ENCODE measurements around the gene TAC3.
"Not testable (repeated sequence)": the region's sequence is repeated elsewhere in the genome, so short reads cannot be mapped to it uniquely, and the experiment has no call there.

TAC3 gene

GRCh38 chr12:57037264-57037663 is 20.9 kb upstream of the TAC3 start:
- H3K9me3 ChIP-seq (ENCODE audit: control insufficient read depth in 2 of 2, low read length in 2 of 2), result no peaks in the 10 kb centered on the region
- H3K9ac ChIP-seq (ENCODE audit: low read length in 2 of 2), result no peak overlapping the region
- no peak overlapping the region for H3K27ac ChIP-seq (ENCODE audit: low read length)
- no peaks in the 10 kb centered on the region for H3K27me3 ChIP-seq (ENCODE audit: control insufficient read depth in 1 of 2, insufficient read depth in 2 of 2, low read length in 2 of 2)
- no peaks in the 10 kb centered on the region for H3K4me1 ChIP-seq (ENCODE audit: control insufficient read depth, insufficient read depth, low read length)
- no peaks in the 10 kb centered on the region for H3K36me3 ChIP-seq (ENCODE audit: control insufficient read depth in 2 of 2, insufficient read depth in 2 of 2, low read length in 2 of 2)
- H3K4me3 ChIP-seq (ENCODE audit: low read length in 2 of 2), result no peak overlapping the region

- Histone ChIP-seq H3K36me3 (ENCODE audit: control insufficient read depth in 2 of 2, insufficient read depth in 2 of 2, low read length in 2 of 2) (no peaks in the 10 kb centered on the region), H3K4me3 (ENCODE audit: low read length in 2 of 2) (no peak overlapping the region), H3K9me3 (ENCODE audit: control insufficient read depth in 2 of 2, low read length in 2 of 2) (no peaks in the 10 kb centered on the region)
Observed at GRCh38 chr12:57033431-57033830, 17.1 kb upstream of the TAC3 start.

GRCh38 chr12:57031789-57032188 is 15.5 kb upstream of the TAC3 start:
- peaks cover 7% of the 10 kb centered on the region for H3K4me1 ChIP-seq (ENCODE audit: control insufficient read depth, insufficient read depth, low read length)
- no peak overlapping the region for H3K9ac ChIP-seq (ENCODE audit: low read length in 2 of 2)
- no peaks in the 10 kb centered on the region for H3K9me3 ChIP-seq (ENCODE audit: control insufficient read depth in 2 of 2, low read length in 2 of 2)
- no peaks in the 10 kb centered on the region for H3K27me3 ChIP-seq (ENCODE audit: control insufficient read depth in 1 of 2, insufficient read depth in 2 of 2, low read length in 2 of 2)
- no peak overlapping the region for H3K4me3 ChIP-seq (ENCODE audit: low read length in 2 of 2)
- no peak overlapping the region for H3K27ac ChIP-seq (ENCODE audit: low read length)
- no peaks in the 10 kb centered on the region for H3K36me3 ChIP-seq (ENCODE audit: control insufficient read depth in 2 of 2, insufficient read depth in 2 of 2, low read length in 2 of 2)

More at GRCh38 chr12:57033431-57033830, 17.1 kb upstream of the TAC3 start:
- Histone ChIP-seq H3K4me1 (ENCODE audit: control insufficient read depth, insufficient read depth, low read length) (no peaks in the 10 kb centered on the region), H3K27me3 (ENCODE audit: control insufficient read depth in 1 of 2, insufficient read depth in 2 of 2, low read length in 2 of 2) (no peaks in the 10 kb centered on the region), H3K27ac (ENCODE audit: low read length) (no peak overlapping the region), H3K9ac (ENCODE audit: low read length in 2 of 2) (no peak overlapping the region)

- H3K27ac ChIP-seq (ENCODE audit: low read length), result no peak overlapping the region
- no peaks in the 10 kb centered on the region for H3K9me3 ChIP-seq (ENCODE audit: control insufficient read depth in 2 of 2, low read length in 2 of 2)
- no peaks in the 10 kb centered on the region for H3K27me3 ChIP-seq (ENCODE audit: control insufficient read depth in 1 of 2, insufficient read depth in 2 of 2, low read length in 2 of 2)
- peaks cover 12% of the 10 kb centered on the region for H3K4me1 ChIP-seq (ENCODE audit: control insufficient read depth, insufficient read depth, low read length)
- no peak overlapping the region for H3K4me3 ChIP-seq (ENCODE audit: low read length in 2 of 2)
- no peak overlapping the region for H3K9ac ChIP-seq (ENCODE audit: low read length in 2 of 2)
- H3K36me3 ChIP-seq (ENCODE audit: control insufficient read depth in 2 of 2, insufficient read depth in 2 of 2, low read length in 2 of 2), result no peaks in the 10 kb centered on the region
Observed at GRCh38 chr12:57031138-57031725, 14.9 kb upstream of the TAC3 start.

- no peak overlapping the region for H3K27ac ChIP-seq (ENCODE audit: low read length)
- H3K27me3 ChIP-seq (ENCODE audit: control insufficient read depth in 1 of 2, insufficient read depth in 2 of 2, low read length in 2 of 2), result no peaks in the 10 kb centered on the region
- H3K4me3 ChIP-seq (ENCODE audit: low read length in 2 of 2), result no peak overlapping the region
Observed at GRCh38 chr12:57029457-57029856, 13.1 kb upstream of the TAC3 start.

GRCh38 chr12:57027805-57028153 is 11.4 kb upstream of the TAC3 start:
- no peak overlapping the region for H3K27ac ChIP-seq (ENCODE audit: low read length)
- no peaks in the 10 kb centered on the region for H3K36me3 ChIP-seq (ENCODE audit: control insufficient read depth in 2 of 2, insufficient read depth in 2 of 2, low read length in 2 of 2)

More at GRCh38 chr12:57029457-57029856, 13.1 kb upstream of the TAC3 start:
- peaks cover 19% of the 10 kb centered on the region for H3K4me1 ChIP-seq (ENCODE audit: control insufficient read depth, insufficient read depth, low read length)
- no peaks in the 10 kb centered on the region for H3K36me3 ChIP-seq (ENCODE audit: control insufficient read depth in 2 of 2, insufficient read depth in 2 of 2, low read length in 2 of 2)
- H3K9ac ChIP-seq (ENCODE audit: low read length in 2 of 2), result no peak overlapping the region
- no peaks in the 10 kb centered on the region for H3K9me3 ChIP-seq (ENCODE audit: control insufficient read depth in 2 of 2, low read length in 2 of 2)

GRCh38 chr12:57027011-57027804 is 10.9 kb upstream of the TAC3 start:
- peak overlapping the region in 1 of 2 donors; percentile 15 for H3K4me3 ChIP-seq (ENCODE audit: low read length in 2 of 2)
- peaks cover 27% of the 10 kb centered on the region for H3K4me1 ChIP-seq (ENCODE audit: control insufficient read depth, insufficient read depth, low read length)
- peak overlapping the region; percentile 37 for H3K27ac ChIP-seq (ENCODE audit: low read length)
- no peaks in the 10 kb centered on the region for H3K27me3 ChIP-seq (ENCODE audit: control insufficient read depth in 1 of 2, insufficient read depth in 2 of 2, low read length in 2 of 2)
- H3K36me3 ChIP-seq (ENCODE audit: control insufficient read depth in 2 of 2, insufficient read depth in 2 of 2, low read length in 2 of 2), result no peaks in the 10 kb centered on the region
- peak overlapping the region; percentile 29 to 35 for H3K9ac ChIP-seq (ENCODE audit: low read length in 2 of 2)
- no peaks in the 10 kb centered on the region for H3K9me3 ChIP-seq (ENCODE audit: control insufficient read depth in 2 of 2, low read length in 2 of 2)

More at GRCh38 chr12:57027805-57028153, 11.4 kb upstream of the TAC3 start:
- no peaks in the 10 kb centered on the region for H3K9me3 ChIP-seq (ENCODE audit: control insufficient read depth in 2 of 2, low read length in 2 of 2)
- H3K27me3 ChIP-seq (ENCODE audit: control insufficient read depth in 1 of 2, insufficient read depth in 2 of 2, low read length in 2 of 2), result no peaks in the 10 kb centered on the region
- no peak overlapping the region for H3K4me3 ChIP-seq (ENCODE audit: low read length in 2 of 2)
- H3K4me1 ChIP-seq (ENCODE audit: control insufficient read depth, insufficient read depth, low read length), result peaks cover 27% of the 10 kb centered on the region
- H3K9ac ChIP-seq (ENCODE audit: low read length in 2 of 2), result no peak overlapping the region

- peaks cover 31% of the 10 kb centered on the region for H3K4me1 ChIP-seq (ENCODE audit: control insufficient read depth, insufficient read depth, low read length)
- no peak overlapping the region for H3K4me3 ChIP-seq (ENCODE audit: low read length in 2 of 2)
- no peaks in the 10 kb centered on the region for H3K27me3 ChIP-seq (ENCODE audit: control insufficient read depth in 1 of 2, insufficient read depth in 2 of 2, low read length in 2 of 2)
- H3K9me3 ChIP-seq (ENCODE audit: control insufficient read depth in 2 of 2, low read length in 2 of 2), result no peaks in the 10 kb centered on the region
- no peaks in the 10 kb centered on the region for H3K36me3 ChIP-seq (ENCODE audit: control insufficient read depth in 2 of 2, insufficient read depth in 2 of 2, low read length in 2 of 2)
- H3K9ac ChIP-seq (ENCODE audit: low read length in 2 of 2), result no peak overlapping the region
- H3K27ac ChIP-seq (ENCODE audit: low read length), result no peak overlapping the region
Observed at GRCh38 chr12:57025196-57025595, 8.9 kb upstream of the TAC3 start.

- not testable (repeated sequence) for H3K27me3 ChIP-seq (ENCODE audit: control insufficient read depth in 1 of 2, insufficient read depth in 2 of 2, low read length in 2 of 2); H3K27ac ChIP-seq (ENCODE audit: low read length); H3K4me3 ChIP-seq (ENCODE audit: low read length in 2 of 2); H3K36me3 ChIP-seq (ENCODE audit: control insufficient read depth in 2 of 2, insufficient read depth in 2 of 2, low read length in 2 of 2); H3K9me3 ChIP-seq (ENCODE audit: control insufficient read depth in 2 of 2, low read length in 2 of 2); H3K9ac ChIP-seq (ENCODE audit: low read length in 2 of 2)
- peaks cover 33% of the 10 kb centered on the region for H3K4me1 ChIP-seq (ENCODE audit: control insufficient read depth, insufficient read depth, low read length)
Observed at GRCh38 chr12:57022324-57022723, 6.0 kb upstream of the TAC3 start.

- peaks cover 0 to 3% of the 10 kb centered on the region in 2 donors for H3K27me3 ChIP-seq (ENCODE audit: control insufficient read depth in 1 of 2, insufficient read depth in 2 of 2, low read length in 2 of 2)
- H3K36me3 ChIP-seq (ENCODE audit: control insufficient read depth in 2 of 2, insufficient read depth in 2 of 2, low read length in 2 of 2), result no peaks in the 10 kb centered on the region
- H3K4me1 ChIP-seq (ENCODE audit: control insufficient read depth, insufficient read depth, low read length), result peaks cover 20% of the 10 kb centered on the region
- H3K9me3 ChIP-seq (ENCODE audit: control insufficient read depth in 2 of 2, low read length in 2 of 2), result no peaks in the 10 kb centered on the region
- no peak overlapping the region for H3K27ac ChIP-seq (ENCODE audit: low read length)
- H3K9ac ChIP-seq (ENCODE audit: low read length in 2 of 2), result no peak overlapping the region
- no peak overlapping the region for H3K4me3 ChIP-seq (ENCODE audit: low read length in 2 of 2)
Observed at GRCh38 chr12:57019983-57020719, 3.8 kb upstream of the TAC3 start.

Data from stomach smooth muscle (tissue), 2 donors.